ENCODE results near the gene HDAC4. TPM values are rescaled to one million over a fixed set of nuclear protein-coding genes. Genes with fewer than 3 reads are reported as not detected.

HDAC4 gene
- total RNA-seq, 1 experiment from 2014 or later, result 47.6 TPM

DNA sequence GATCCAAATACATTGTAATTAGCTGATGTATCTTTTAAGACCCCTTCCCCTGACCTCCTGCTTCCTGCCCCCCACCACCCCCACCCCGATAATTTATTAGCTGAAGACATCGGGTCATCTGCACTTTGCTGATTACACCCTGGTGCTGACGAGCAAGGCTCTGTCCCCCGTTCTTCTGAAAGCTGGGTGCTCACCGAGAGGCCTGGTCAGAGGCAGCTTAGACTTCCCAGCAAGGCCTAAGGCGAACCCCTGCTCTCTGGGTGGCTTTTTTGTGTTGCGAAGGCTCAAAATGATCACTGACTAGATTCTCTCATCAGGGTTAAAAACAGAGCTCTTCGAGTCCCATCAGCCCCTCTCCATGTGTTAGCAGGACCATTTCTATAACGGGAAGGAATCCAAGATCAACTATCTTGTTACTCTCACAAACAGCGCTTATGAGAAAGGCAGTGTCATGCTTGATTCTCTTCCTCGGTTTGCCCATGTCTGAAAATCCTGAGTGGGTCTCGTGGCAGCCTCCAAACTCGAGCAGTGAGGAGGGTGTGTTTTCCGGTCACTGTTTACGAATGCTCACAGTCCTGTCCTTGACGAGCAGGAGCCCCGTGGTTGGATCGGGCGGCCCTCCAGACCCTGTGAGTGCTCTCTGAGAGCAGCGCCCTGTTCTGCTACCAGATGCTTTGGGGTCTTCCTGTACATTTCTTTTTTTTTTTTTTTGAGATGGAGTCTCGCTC, 201.6 kb downstream of the HDAC4 start:
- CTCF ChIA-PET, result no interaction called here
- no peak for ATAC-seq

More for the DNA sequence above, 201.6 kb downstream of the HDAC4 start:
- no peaks in the 10 kb centered on the region for H4K20me1 ChIP-seq (ENCODE audit: insufficient read depth)
- H3K9me3 ChIP-seq (ENCODE audit: control insufficient read depth in 1 of 2, insufficient read depth in 1 of 2, low read depth in 1 of 2, low read length in 2 of 2), result no peaks in the 10 kb centered on the region
- H3K36me3 ChIP-seq (ENCODE audit: control insufficient read depth in 1 of 2, insufficient read depth in 2 of 2, low read length in 2 of 2), result 0 out of 4 replicates have a peak, but pooled peaks cover 0 to 8% of the 10 kb centered on the region in 2 experiments
- H3K79me2 ChIP-seq (ENCODE audit: insufficient read depth, low read length), result no peaks in the 10 kb centered on the region; the same call in 1 of the 2 replicates
- POLR2A ChIA-PET, result no interaction called here
- no TSS peak for BruUV-seq (replicated peaks)
- RAD21 ChIA-PET (ENCODE audit: low non-redundant PET in 1 of 2, low total read pairs in 2 of 2, uncharacterized antibody in 2 of 2, unreplicated experiment in 2 of 2), result no interaction called here
- H3K4me2 ChIP-seq (ENCODE audit: low read length), result no peak overlapping the region
- intact Hi-C loops (cut with micrococcal nuclease), result no loop called here
- no peak overlapping the region for H3K27ac ChIP-seq (ENCODE audit: low read depth, low read length)
- no peak overlapping the region for H2AFZ ChIP-seq (ENCODE audit: low read depth, low read length, poor library complexity, severe bottlenecking)
- DNase-seq (ENCODE audit: low read depth, low spot score), result no peak
- no peak overlapping the region for H3K4me3 ChIP-seq (replicated peaks in 1 of 2; ENCODE audit: low read depth in 1 of 2, low read length in 2 of 2)
- peaks cover 0 to 11% of the 10 kb centered on the region in 2 experiments; a peak in 1 of 4 replicates for H3K4me1 ChIP-seq (ENCODE audit: control insufficient read depth in 1 of 2, insufficient read depth in 2 of 2, low read length in 2 of 2)
- TF ChIP-seq SRF (IDR thresholded peaks at IDR 0.05; ENCODE audit: low read depth), result no peak
- TF ChIP-seq ELF1 (IDR thresholded peaks at IDR 0.05; ENCODE audit: borderline replicate concordance, low read depth), result no peak
- TF ChIP-seq YY1 (IDR thresholded peaks at IDR 0.05; ENCODE audit: extremely low read depth, insufficient replicate concordance, low read depth, low read length), result no peak
- TF ChIP-seq RAD21 (IDR thresholded peaks at IDR 0.05; ENCODE audit: low read depth), result no peak
- TF ChIP-seq, protein P1, sequence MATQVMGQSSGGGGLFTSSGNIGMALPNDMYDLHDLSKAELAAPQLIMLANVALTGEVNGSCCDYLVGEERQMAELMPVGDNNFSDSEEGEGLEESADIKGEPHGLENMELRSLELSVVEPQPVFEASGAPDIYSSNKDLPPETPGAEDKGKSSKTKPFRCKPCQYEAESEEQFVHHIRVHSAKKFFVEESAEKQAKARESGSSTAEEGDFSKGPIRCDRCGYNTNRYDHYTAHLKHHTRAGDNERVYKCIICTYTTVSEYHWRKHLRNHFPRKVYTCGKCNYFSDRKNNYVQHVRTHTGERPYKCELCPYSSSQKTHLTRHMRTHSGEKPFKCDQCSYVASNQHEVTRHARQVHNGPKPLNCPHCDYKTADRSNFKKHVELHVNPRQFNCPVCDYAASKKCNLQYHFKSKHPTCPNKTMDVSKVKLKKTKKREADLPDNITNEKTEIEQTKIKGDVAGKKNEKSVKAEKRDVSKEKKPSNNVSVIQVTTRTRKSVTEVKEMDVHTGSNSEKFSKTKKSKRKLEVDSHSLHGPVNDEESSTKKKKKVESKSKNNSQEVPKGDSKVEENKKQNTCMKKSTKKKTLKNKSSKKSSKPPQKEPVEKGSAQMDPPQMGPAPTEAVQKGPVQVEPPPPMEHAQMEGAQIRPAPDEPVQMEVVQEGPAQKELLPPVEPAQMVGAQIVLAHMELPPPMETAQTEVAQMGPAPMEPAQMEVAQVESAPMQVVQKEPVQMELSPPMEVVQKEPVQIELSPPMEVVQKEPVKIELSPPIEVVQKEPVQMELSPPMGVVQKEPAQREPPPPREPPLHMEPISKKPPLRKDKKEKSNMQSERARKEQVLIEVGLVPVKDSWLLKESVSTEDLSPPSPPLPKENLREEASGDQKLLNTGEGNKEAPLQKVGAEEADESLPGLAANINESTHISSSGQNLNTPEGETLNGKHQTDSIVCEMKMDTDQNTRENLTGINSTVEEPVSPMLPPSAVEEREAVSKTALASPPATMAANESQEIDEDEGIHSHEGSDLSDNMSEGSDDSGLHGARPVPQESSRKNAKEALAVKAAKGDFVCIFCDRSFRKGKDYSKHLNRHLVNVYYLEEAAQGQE (IDR thresholded peaks at IDR 0.05; ENCODE audit: low read depth), result no peak
- no peak for TF ChIP-seq ZNF274 (IDR thresholded peaks at IDR 0.05; ENCODE audit: low read depth, low read length)
- no peak for TF ChIP-seq EZH2phosphoT487 (IDR thresholded peaks at IDR 0.05; ENCODE audit: borderline replicate concordance)
- TF ChIP-seq, protein P2, sequence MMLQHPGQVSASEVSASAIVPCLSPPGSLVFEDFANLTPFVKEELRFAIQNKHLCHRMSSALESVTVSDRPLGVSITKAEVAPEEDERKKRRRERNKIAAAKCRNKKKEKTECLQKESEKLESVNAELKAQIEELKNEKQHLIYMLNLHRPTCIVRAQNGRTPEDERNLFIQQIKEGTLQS (IDR thresholded peaks at IDR 0.05), result no peak
- TF ChIP-seq, protein P3, sequence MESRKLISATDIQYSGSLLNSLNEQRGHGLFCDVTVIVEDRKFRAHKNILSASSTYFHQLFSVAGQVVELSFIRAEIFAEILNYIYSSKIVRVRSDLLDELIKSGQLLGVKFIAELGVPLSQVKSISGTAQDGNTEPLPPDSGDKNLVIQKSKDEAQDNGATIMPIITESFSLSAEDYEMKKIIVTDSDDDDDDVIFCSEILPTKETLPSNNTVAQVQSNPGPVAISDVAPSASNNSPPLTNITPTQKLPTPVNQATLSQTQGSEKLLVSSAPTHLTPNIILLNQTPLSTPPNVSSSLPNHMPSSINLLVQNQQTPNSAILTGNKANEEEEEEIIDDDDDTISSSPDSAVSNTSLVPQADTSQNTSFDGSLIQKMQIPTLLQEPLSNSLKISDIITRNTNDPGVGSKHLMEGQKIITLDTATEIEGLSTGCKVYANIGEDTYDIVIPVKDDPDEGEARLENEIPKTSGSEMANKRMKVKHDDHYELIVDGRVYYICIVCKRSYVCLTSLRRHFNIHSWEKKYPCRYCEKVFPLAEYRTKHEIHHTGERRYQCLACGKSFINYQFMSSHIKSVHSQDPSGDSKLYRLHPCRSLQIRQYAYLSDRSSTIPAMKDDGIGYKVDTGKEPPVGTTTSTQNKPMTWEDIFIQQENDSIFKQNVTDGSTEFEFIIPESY (IDR thresholded peaks at IDR 0.05; ENCODE audit: extremely low read depth, insufficient replicate concordance, low read length), result no peak
- TF ChIP-seq, protein P4, sequence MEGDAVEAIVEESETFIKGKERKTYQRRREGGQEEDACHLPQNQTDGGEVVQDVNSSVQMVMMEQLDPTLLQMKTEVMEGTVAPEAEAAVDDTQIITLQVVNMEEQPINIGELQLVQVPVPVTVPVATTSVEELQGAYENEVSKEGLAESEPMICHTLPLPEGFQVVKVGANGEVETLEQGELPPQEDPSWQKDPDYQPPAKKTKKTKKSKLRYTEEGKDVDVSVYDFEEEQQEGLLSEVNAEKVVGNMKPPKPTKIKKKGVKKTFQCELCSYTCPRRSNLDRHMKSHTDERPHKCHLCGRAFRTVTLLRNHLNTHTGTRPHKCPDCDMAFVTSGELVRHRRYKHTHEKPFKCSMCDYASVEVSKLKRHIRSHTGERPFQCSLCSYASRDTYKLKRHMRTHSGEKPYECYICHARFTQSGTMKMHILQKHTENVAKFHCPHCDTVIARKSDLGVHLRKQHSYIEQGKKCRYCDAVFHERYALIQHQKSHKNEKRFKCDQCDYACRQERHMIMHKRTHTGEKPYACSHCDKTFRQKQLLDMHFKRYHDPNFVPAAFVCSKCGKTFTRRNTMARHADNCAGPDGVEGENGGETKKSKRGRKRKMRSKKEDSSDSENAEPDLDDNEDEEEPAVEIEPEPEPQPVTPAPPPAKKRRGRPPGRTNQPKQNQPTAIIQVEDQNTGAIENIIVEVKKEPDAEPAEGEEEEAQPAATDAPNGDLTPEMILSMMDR (IDR thresholded peaks at IDR 0.05 in 2 of 3, conservative IDR thresholded peaks at IDR 0.05 in 1 of 3; ENCODE audit: borderline replicate concordance in 1 of 3, insufficient read depth in 1 of 3, low read depth in 2 of 3, low read length in 2 of 3), result no peak
- no peak for TF ChIP-seq JUND (IDR thresholded peaks at IDR 0.05)
- no peak for TF ChIP-seq CBX3 (IDR thresholded peaks at IDR 0.05; ENCODE audit: low read depth)
- no peak for TF ChIP-seq SIN3A (IDR thresholded peaks at IDR 0.05; ENCODE audit: low read depth)
- TF ChIP-seq, protein P5, sequence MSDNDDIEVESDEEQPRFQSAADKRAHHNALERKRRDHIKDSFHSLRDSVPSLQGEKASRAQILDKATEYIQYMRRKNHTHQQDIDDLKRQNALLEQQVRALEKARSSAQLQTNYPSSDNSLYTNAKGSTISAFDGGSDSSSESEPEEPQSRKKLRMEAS (IDR thresholded peaks at IDR 0.05), result no peak
- TF ChIP-seq SP1 (IDR thresholded peaks at IDR 0.05; ENCODE audit: low read depth), result no peak
- no peaks in the 10 kb centered on the region for H3K9me2 ChIP-seq (ENCODE audit: insufficient read depth)
- H3K9ac ChIP-seq (ENCODE audit: low read length), result no peak overlapping the region
- no peaks in the 10 kb centered on the region for H3K27me3 ChIP-seq (ENCODE audit: insufficient read depth, low read length)
